OCI-LY7 (cell line): ENCODE results near the gene RAB3IL1. TPM values are rescaled to one million over a fixed set of nuclear protein-coding genes. Genes with fewer than 3 reads are reported as not detected.

Experiments used
- BruUV-seq: library from RNA; stranded (reverse); fragments of 400-500 nt; replicated peaks from 2 replicates; lab custom pipeline; 2021; lab: Mats Ljungman, UMichigan
- CTCF ChIA-PET: fragments of 300-600 bp; sonication (Branson Sonifier 250); formaldehyde crosslinking; loops from one replicate; lab custom pipeline; 2022; ENCODE audit warnings: antibody characterized with exemption; ENCODE audit not compliant: unreplicated experiment; lab: Charles Lee
- POLR2A ChIA-PET: fragments of 300-600 bp; sonication (Branson Sonifier 250); formaldehyde crosslinking; loops from one replicate; lab custom pipeline; 2022; ENCODE audit warnings: antibody characterized with exemption; lab: Charles Lee
- DNase-seq: peaks from one replicate; pipeline ENCODE4 v3.0.0-alpha.2; 2015; ENCODE audit warnings: low spot score
- H2AFZ ChIP-seq: fragments of 200-600 bp; sonication (generic), shearing (Covaris generic); 2 replicates; pipeline ENCODE4 v1.6.1; 2014; ENCODE audit warnings: mild to moderate bottlenecking, antibody characterized with exemption, low read length, moderate library complexity
- H3K27ac ChIP-seq: fragments of 200-600 bp; sonication (generic); 2 replicates; pipeline ENCODE4 v1.5.1; 2014; ENCODE audit warnings: mixed run types, low read depth, mild to moderate bottlenecking, moderate library complexity, low read length, inconsistent platforms; ENCODE audit not compliant: poor library complexity, severe bottlenecking
- H3K36me3 ChIP-seq: fragments of 200-600 bp; sonication (generic); 2 replicates; pipeline ENCODE4 v1.6.1; 2014; ENCODE audit warnings: mild to moderate bottlenecking, antibody characterized with exemption, low read length, moderate library complexity, mixed read lengths; ENCODE audit not compliant: insufficient read depth
- H3K4me1 ChIP-seq: fragments of 200-600 bp; sonication (generic); 2 replicates; pipeline ENCODE4 v1.5.1; 2014; ENCODE audit warnings: mild to moderate bottlenecking, low read length; ENCODE audit not compliant: insufficient read depth, poor library complexity, severe bottlenecking
- H3K4me2 ChIP-seq: fragments of 200-600 bp; sonication (generic); 2 replicates; pipeline ENCODE4 v1.6.1; 2014; ENCODE audit warnings: mild to moderate bottlenecking, low read length
- H3K4me3 ChIP-seq: fragments of 200-600 bp; sonication (generic); 2 replicates; pipeline ENCODE4 v1.5.1; 2014; ENCODE audit warnings: mild to moderate bottlenecking, low read depth, low read length; ENCODE audit not compliant: poor library complexity, severe bottlenecking
- H3K79me2 ChIP-seq: fragments of 200-600 bp; sonication (generic); 2 replicates; pipeline ENCODE4 v1.6.1; 2016; ENCODE audit warnings: low read depth, mild to moderate bottlenecking, low read length, moderate library complexity, mixed read lengths; ENCODE audit not compliant: insufficient read depth
- H3K9me2 ChIP-seq: fragments of 200-600 bp; sonication (generic); 2 replicates; pipeline ENCODE4 v1.6.1; 2016; ENCODE audit warnings: mild to moderate bottlenecking, low read length, mixed read lengths; ENCODE audit not compliant: insufficient read depth
- H3K9me3 ChIP-seq: fragments of 200-600 bp; sonication (generic); 2 replicates; pipeline ENCODE4 v1.6.1; 2014; ENCODE audit warnings: mild to moderate bottlenecking, mixed run types, low read length, mixed read lengths
- H4K20me1 ChIP-seq: fragments of 200-600 bp; sonication (generic); 2 replicates; pipeline ENCODE4 v1.6.1; 2014; ENCODE audit warnings: mild to moderate bottlenecking, antibody characterized with exemption, low read length, moderate library complexity, mixed read lengths; ENCODE audit not compliant: insufficient read depth
- EZH2phosphoT487 ChIP-seq: fragments of 200-600 bp; sonication (generic); IDR thresholded peaks from 2 replicates; pipeline ENCODE4 v1.6.1; 2018; ENCODE audit warnings: low read depth, borderline replicate concordance, mild to moderate bottlenecking, mixed run types, antibody characterized with exemption, low read length, moderate library complexity, mixed read lengths
- intact Hi-C: fragments of 100-400 bp; cut with micrococcal nuclease; formaldehyde crosslinking; loops from one replicate; pipeline ENCODE4 v1.10.0; 2022; ENCODE audit not compliant: unreplicated experiment
- total RNA-seq, 2 experiments: library from RNA; depleted of rRNA in 1 of 2; stranded (reverse); fragments of >200 nt in 1 of 2; shearing (Covaris generic) in 1 of 2; gene quantifications; 2 replicates each; pipeline ENCODE4 v1.2.3, GENCODE V29; 2014 to 2022
- TF ChIP-seq, protein P1 (sequence below): fragments of 200-600 bp; sonication (generic); conservative IDR thresholded peaks from 2 replicates; pipeline ENCODE4 v1.5.1; 2014; ENCODE audit warnings: mild to moderate bottlenecking, antibody characterized with exemption, low read length, moderate library complexity, mixed read lengths

RAB3IL1 gene
- total RNA-seq, 2 experiments from 2014 or later, result not detected

DNA sequence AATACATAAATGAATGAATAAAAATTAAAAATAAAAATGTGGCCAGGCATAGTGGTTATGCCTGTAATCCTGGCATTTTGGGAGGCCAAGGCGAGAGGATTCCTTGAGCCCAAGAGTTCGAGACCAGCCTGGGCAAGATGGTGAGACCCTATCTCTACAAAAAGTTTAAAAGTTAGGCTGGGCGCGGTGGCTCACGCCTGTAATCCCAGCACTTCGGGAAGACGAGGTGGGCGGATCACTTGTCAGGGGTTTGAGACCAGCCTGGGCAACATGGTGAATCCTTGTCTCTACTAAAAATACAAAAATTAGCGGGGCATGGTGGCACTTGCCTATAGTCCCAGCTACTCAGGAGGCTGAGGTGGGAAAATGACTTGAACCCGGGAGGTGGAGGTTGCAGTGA, 23.1 kb upstream of the RAB3IL1 start:
- no peaks in the 10 kb centered on the region for H3K9me2 ChIP-seq
- no peaks in the 10 kb centered on the region for H3K79me2 ChIP-seq
- H3K27ac ChIP-seq, result no peak overlapping the region
- intact Hi-C loops, result no loop called here
- H2AFZ ChIP-seq, result no peak overlapping the region
- POLR2A ChIA-PET, result interaction anchor here (0.6 kb wide), 1 partner anchor 34 kb away, joined by 3 read pairs; no protein-coding TSS in a partner anchor
- DNase-seq, result no peak
- BruUV-seq, result no TSS peak
- 0 out of 2 replicates have a peak, but pooled peaks cover 11% of the 10 kb centered on the region for H3K9me3 ChIP-seq
- no peak overlapping the region for H3K4me2 ChIP-seq
- no peaks in the 10 kb centered on the region for H3K36me3 ChIP-seq
- H3K4me1 ChIP-seq, result no peaks in the 10 kb centered on the region
- no peaks in the 10 kb centered on the region for H4K20me1 ChIP-seq
- no peak overlapping the region for H3K4me3 ChIP-seq
- CTCF ChIA-PET, result no interaction called here
- TF ChIP-seq EZH2phosphoT487, result no peak
- TF ChIP-seq, protein P1, sequence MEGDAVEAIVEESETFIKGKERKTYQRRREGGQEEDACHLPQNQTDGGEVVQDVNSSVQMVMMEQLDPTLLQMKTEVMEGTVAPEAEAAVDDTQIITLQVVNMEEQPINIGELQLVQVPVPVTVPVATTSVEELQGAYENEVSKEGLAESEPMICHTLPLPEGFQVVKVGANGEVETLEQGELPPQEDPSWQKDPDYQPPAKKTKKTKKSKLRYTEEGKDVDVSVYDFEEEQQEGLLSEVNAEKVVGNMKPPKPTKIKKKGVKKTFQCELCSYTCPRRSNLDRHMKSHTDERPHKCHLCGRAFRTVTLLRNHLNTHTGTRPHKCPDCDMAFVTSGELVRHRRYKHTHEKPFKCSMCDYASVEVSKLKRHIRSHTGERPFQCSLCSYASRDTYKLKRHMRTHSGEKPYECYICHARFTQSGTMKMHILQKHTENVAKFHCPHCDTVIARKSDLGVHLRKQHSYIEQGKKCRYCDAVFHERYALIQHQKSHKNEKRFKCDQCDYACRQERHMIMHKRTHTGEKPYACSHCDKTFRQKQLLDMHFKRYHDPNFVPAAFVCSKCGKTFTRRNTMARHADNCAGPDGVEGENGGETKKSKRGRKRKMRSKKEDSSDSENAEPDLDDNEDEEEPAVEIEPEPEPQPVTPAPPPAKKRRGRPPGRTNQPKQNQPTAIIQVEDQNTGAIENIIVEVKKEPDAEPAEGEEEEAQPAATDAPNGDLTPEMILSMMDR, result no peak

GRCh38 chr11:61935861-61936260, 18.5 kb upstream of the RAB3IL1 start:
- no TSS peak for BruUV-seq
- DNase-seq, result no peak
- no peak overlapping the region for H2AFZ ChIP-seq
- no peak overlapping the region for H3K4me3 ChIP-seq
- 0 out of 2 replicates have a peak, but pooled peaks cover 11% of the 10 kb centered on the region for H3K9me3 ChIP-seq
- no peak overlapping the region for H3K4me2 ChIP-seq
- TF ChIP-seq EZH2phosphoT487, result no peak
- TF ChIP-seq, protein P1, result no peak
- H4K20me1 ChIP-seq, result no peaks in the 10 kb centered on the region
- intact Hi-C loops, result no loop called here
- no peaks in the 10 kb centered on the region for H3K4me1 ChIP-seq
- POLR2A ChIA-PET, result no interaction called here
- H3K79me2 ChIP-seq, result no peaks in the 10 kb centered on the region
- no peak overlapping the region for H3K27ac ChIP-seq
- CTCF ChIA-PET, result no interaction called here
- H3K36me3 ChIP-seq, result no peaks in the 10 kb centered on the region
- no peaks in the 10 kb centered on the region for H3K9me2 ChIP-seq

DNA sequence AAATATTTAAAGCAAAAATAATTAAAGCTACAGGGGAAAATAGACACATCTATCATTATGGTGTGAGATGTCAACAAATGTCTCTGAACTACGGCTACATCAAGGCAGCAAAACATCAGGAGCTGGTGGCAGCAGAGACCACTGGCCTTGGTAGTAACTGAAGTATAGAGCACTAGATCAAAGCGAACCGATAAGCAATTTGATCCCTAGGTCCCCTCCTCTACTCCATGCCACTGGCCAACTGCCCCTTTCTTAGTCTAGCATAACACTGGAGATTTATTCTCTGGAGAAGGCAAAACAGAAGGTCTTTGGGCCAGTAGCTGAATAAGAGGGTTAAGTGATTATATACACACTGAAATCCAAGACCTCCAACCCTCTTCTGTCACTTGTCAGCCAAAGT, 13.6 kb upstream of the RAB3IL1 start:
- ChIA-PET POLR2A (no interaction called here), CTCF (interaction anchor here (2.1 kb wide), 1 partner anchor 32 kb away, joined by 4 read pairs; no protein-coding TSS in a partner anchor)
- Histone ChIP-seq H3K36me3 (no peaks in the 10 kb centered on the region), H3K9me2 (no peaks in the 10 kb centered on the region), H3K4me3 (no peak overlapping the region), H3K4me2 (no peak overlapping the region), H3K79me2 (no peaks in the 10 kb centered on the region), H3K4me1 (no peaks in the 10 kb centered on the region), H2AFZ (no peak overlapping the region), H4K20me1 (no peaks in the 10 kb centered on the region), H3K9me3 (no peaks in the 10 kb centered on the region), H3K27ac (no peak overlapping the region)
- intact Hi-C loops, result no loop called here
- DNase-seq, result no peak
- TF ChIP-seq, protein P1, result no peak
- no peak for TF ChIP-seq EZH2phosphoT487
- no TSS peak for BruUV-seq
